Fibroblast of skin of left quadriceps (primary cell): ENCODE data around the gene PML.

Source experiments
- DNase-seq, 2 experiments: peaks; one replicate each; pipeline ENCODE4 v3.0.0-alpha.2; 2013; ENCODE audit warnings: low read depth in 2 of 2

The PML gene

DNA sequence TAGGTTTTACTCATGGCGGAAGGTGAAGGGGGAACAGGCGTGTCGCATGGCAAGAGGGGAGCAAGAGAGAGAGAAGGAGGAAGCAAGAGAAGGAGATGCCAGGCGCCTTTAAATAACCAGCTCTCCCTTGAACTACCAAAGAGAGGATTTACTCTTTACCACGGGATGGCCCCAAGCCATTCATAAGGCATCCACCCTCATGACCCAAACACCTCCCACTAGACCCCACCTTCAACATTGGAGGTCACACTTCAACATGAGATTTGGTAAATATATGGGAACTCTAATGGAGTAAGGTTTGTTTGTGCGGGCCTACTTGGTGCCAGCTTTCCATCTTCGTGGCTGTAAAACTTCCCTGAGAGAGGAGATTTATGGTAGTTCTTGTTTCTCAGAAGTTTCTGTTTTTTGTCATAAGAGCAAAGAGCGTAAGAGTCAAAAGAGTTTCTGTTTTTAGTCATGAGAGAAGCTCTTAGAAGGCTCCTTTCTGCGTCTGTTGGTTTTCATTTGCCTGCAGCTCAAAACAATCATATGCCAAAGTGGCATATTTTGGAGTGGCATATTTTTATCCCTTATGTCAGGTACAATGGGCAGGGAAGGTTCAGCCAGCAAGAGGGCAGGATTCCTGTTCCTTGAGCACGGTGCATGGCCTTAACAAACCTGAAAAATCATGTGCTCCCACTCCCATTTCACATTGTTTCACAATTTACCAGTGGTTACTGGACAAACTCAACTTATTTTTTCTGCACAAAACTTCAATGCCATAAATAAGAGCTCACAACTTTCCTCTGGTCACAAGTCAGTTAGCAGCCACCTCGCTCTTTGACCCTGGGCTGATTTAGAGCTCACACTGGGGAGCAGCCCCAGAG is 12.5 kb downstream of the PML start:
- no peak for DNase-seq

DNA sequence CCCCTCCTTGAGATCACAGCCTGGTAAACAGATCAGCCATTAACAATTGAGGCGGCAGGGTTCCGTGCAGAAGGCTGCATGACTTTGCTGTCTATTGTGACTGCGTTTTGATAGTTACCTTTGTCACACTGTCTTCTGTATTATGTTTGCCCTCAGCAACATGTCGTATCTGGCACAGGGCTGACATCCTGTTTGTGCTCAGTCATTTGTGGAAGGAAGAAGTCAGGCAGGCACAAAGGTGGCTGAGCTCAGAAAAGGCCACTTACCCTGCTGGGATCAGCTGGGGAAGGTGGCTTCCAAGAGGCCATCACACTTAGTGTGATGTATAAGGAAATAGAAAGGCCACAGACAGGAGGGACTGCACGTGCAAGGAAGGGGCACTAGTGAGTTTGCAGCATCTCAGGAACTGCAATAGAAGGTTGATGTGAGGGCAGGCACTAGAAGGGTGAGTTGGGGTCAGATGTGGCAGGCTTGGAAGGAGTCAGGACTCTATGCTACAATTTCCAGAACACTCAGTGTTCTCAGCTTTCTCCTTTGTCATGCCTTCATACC is 13.4 kb downstream of the PML start:
- no peak for DNase-seq

DNA sequence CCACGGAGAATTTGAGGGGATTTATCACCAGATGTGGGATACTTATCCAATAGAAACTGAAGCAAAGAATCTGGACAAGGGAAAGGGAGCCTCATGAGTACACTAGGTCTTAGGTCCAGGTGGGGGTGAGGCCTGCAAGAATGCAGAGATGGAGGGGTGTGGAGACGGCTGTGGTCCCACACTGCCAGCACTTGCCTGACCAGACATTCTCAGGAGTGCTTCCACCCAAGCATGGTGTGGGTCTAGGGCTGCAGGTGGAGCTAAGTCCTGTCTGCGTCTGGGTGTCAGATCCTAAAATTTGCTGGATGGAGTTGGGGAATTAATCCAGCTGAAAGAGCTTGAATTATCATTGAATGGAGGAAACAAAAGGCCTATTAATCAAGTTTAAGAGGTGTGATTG is 14.4 kb downstream of the PML start:
- DNase-seq, result no peak

DNA sequence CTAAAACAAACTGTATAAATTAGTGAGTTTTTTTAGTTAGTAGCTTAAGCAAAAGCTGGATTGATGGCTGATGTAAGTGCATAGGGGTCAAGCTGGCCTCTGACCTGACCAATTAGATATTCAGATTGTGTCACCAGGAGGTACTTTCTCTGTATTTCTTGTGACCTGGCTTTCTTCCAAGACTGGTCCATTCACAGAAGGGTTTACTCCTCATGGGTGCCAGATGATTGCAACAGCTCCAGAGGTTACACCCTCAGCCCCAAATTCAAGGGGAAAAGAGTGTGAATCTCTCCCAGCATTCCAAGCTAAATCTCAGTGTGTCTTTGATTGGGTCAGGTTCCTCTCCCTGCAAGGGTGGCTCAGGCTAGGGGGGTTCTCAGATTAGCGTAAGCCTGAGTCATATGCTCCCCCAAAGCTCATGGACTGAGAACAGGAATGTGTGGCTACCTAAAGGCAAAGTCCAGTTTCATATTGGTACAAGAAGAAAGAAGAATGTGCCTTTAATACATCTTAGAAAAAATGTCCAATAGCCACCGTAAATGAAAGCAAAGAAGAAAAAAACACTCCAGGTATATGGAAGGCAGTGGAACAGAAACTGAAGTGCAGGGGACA is 16.5 kb downstream of the PML start:
- DNase-seq, result no peak

DNA sequence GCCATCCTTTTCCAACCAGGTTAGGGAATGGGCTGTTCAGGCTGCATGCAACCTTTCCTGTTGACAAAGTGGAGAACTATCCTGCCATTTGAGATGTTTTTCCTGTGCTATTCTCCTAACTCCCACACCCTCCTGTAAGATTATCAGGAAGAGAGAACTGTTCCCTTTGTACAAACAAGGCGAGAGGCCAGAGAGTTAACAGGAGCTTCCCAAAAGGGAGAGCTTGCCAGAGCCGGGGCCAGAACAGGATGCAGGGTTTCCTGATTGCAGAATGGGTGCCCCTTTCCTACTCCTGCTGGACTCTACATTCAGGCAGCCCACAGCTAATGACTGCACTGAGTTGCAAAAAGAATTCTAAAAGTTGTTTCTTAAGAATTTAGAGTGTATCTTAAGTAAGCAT is 17.1 kb downstream of the PML start:
- no peak for DNase-seq

DNA sequence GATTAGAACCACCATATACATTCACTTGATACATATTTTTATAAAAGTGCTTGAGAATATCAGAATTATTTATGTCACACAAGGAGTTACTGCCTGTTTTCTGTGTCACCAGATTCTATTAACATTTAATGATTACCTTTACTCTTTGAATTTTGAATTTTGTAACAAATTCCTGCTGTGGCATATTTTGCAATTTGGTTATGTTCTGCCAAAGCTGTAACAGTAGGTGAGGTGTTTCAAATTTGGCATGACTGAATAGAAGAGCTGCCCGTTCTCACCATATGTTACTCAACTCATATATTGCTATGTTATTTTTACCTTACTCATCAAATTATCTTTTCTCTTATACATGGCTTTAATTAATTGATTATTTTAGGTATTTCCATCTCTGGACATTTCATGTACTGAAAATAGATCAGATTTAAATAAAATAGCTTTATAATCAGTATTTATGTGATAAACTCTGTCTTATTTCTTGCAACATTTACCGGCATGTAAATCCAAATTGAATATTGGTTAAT is 18.9 kb downstream of the PML start:
- DNase-seq, result no peak

DNA sequence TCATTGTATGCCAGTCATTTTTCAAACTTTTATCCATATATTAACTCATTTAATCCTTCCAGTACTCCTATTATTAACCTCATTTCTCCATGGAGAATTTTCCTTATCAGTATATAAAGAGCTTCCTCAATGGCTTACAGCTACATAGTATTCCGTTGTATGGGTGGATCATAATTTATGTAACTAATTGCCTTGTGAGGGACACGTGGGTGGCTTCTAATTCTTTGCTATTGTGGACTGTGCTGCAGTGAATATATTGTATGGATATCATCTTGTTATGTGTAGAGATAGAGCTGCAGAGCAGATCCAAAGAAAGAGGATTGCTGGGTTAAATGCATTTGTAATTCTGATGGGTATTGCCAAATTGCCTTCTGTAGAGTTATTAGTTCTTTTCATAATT is 25.2 kb downstream of the PML start:
- DNase-seq, result no peak

DNA sequence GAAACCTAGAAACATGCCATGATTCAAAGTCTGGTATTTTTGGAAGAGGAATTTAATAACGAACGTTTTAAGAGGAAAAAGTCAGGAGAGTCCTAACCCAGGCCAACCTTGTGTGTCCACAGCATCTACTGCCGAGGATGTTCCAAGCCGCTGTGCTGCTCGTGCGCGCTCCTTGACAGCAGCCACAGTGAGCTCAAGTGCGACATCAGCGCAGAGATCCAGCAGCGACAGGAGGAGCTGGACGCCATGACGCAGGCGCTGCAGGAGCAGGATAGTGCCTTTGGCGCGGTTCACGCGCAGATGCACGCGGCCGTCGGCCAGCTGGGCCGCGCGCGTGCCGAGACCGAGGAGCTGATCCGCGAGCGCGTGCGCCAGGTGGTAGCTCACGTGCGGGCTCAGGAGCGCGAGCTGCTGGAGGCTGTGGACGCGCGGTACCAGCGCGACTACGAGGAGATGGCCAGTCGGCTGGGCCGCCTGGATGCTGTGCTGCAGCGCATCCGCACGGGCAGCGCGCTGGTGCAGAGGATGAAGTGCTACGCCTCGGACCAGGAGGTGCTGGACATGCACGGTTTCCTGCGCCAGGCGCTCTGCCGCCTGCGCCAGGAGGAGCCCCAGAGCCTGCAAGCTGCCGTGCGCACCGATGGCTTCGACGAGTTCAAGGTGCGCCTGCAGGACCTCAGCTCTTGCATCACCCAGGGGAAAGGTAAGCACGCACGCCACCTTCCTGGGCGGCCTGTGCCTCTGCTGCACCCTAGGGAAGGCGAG is 28.4 kb downstream of the PML start:
- DNase-seq, result no peak

DNA sequence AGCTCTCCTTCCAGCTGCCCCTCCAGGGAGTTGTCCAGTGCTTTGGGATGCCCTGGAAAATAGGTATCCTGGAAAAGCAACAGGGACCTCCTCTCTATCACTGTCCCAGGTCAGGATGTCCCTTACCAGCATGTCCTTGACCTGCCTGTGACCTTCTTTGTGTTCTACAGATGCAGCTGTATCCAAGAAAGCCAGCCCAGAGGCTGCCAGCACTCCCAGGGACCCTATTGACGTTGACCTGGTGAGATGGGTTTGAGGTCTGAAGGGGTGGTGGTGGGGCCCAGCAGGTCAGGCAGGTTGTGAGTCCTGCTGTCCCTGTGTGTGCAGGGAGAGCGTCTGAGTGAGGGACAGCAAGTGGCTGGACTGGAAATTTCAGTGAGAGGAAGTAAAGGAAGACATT is 30.2 kb downstream of the PML start:
- no peak for DNase-seq

DNA sequence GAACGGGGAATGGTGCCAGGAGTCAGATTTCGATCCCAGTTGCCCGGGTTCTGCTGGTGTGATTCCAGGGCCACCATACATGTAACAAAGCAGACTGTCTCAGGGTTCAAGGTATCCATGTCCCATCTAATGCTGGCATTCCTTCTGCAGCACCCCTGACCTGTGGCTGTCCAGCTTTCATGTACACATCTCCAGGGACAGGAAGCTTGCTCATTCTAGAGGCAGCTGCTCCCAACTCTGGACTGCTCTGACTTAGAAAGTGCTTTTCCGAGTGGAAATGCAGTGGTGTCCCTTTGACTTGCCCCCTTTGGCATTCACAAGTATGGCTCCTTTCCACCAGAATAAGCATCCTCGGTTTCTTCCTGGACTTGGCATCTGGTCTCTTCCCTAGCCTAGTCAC is 30.9 kb downstream of the PML start:
- DNase-seq, result no peak

DNA sequence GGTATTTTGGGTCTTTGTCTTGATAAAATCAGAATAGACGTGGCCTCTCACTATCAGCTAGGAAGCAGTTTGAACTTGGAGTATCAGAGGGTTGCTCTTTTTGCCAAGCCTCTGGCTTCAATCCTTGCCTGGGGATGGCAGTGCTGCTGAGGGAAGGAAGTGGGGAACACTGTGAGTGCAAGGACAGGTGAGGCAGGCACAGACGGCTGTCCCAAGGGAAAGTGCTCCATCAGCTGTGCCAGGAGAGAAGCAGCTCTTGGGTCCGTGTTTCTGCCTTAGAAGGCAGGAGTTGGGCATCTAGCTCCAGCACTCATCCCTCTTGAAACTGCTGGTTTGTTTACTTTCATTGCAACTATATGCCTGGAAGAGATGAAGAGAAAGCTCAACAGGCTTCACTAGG is 33.2 kb downstream of the PML start:
- no peak for DNase-seq

DNA sequence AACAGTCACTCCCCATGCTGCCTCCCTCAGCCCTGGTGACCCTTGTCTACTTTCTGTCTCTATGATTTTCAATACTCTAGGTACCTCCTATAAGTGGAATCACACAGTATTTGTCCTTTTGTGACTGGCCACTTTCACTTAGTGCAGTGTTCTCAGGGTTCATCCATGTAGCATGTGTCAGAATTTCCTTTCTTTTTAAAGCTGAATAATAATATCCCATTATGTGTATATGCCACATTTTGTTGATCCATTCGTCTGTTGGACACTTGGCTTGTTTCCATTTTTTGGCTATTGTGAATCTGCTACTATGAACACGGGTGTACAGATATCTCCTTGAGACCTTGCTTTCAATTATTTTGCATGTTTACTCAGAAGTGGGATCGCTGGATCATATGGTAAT is 34.1 kb downstream of the PML start:
- no peak for DNase-seq

DNA sequence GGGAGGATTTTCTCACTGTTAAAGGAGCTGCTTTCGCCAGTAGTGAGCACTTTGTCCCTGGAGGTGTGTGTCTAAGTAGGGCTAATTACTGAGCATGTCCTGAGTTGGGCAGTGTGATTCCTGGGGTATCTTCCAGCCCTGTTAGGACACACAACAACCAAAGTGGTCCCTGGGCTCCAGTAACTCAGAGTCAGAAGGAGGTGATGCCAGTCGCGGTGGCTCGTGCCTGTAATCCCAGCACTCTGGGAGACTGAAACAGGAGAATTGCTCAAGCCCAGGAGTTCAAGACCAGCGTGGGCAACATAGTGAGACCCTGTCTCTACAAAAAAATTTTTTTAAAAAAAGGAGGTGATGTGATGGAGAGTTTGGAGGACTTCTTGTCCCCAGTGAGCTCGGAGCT is 37.5 kb downstream of the PML start:
- no peak for DNase-seq

DNA sequence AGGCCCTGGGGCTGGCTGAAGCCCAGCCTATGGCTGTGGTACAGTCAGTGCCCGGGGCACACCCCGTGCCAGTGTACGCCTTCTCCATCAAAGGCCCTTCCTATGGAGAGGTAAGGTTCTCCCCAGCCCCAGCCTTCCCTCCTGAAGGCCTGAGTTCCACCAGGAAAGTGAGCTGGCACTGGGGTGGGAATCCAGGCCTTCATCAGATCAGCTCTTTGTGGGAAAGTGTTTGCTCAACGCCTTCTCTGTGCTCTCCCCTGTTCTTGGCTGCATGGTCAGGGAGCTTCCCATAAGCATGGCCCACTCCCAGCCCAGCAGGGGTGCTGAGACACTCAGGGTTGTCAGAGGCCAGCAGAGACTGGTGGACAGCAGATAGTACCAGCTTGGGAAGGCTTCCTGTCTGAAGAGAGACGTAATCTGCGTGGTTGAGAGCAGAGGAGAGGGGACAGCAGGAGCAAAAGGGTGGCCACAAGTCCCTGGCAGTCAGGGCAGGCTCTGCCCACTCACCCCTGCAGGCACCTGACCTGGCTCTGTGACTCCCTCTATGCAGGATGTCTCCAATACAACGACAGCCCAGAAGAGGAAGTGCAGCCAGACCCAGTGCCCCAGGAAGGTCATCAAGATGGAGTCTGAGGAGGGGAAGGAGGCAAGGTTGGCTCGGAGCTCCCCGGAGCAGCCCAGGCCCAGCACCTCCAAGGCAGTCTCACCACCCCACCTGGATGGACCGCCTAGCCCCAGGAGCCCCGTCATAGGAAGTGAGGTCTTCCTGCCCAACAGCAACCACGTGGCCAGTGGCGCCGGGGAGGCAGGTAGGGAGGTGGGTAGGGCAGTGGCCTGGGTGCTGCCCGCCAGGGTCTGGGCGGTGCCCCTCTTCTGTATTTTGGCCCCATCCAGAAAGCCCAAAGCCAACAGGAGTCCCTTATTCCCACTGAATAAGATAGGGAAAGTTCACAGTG is 38.4 kb downstream of the PML start:
- no peak for DNase-seq

DNA sequence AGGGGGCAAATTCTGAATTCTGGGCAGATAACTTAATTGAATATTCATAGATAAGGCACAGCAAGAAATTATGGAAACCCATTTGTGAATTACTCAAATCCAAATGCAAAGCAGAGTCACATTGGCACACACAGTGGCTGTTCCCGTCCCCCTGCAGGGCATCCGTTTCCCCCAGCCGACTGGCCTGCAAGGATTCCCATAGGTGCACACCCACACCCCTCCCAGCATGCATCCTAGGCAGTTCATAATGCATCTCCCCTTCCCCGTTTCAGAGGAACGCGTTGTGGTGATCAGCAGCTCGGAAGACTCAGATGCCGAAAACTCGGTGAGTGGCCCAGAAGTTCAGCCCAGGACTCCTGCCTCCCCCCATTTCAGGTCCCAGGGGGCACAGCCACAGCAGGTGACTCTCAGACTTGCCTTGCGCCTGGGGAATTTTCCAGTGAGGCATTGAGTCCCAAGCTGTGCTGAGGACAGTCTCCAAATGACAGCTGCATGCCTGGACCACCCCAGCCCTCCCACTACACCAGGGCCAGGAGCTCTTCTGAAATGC is 39.8 kb downstream of the PML start:
- DNase-seq, result no peak

DNA sequence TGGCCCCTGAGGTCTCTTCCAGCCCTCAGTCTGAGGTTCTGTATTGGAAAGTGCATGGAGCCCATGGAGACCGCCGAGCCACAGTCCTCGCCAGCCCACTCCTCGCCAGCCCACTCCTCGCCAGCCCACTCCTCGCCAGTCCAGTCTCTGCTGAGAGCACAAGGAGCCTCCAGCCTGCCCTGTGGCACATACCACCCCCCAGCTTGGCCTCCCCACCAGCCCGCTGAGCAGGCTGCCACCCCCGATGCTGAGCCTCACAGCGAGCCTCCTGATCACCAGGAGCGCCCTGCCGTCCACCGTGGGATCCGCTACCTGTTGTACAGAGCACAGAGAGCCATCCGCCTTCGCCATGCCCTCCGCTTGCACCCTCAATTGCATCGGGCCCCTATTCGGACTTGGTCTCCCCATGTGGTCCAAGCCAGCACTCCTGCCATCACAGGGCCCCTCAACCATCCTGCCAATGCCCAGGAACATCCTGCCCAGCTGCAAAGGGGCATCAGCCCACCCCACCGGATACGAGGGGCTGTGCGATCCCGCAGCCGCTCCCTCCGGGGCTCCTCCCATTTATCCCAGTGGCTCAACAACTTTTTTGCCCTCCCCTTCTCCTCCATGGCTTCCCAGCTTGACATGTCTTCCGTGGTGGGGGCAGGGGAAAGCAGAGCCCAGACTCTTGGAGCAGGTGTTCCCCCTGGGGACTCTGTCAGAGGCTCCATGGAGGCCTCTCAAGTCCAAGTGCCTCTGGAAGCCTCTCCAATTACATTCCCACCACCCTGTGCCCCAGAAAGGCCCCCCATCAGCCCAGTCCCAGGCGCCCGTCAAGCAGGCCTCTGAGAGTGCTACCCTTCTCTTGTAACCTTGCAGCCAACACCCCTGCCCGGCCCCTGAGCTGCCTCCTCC is 40.9 kb downstream of the PML start:
- DNase-seq, result no peak

DNA sequence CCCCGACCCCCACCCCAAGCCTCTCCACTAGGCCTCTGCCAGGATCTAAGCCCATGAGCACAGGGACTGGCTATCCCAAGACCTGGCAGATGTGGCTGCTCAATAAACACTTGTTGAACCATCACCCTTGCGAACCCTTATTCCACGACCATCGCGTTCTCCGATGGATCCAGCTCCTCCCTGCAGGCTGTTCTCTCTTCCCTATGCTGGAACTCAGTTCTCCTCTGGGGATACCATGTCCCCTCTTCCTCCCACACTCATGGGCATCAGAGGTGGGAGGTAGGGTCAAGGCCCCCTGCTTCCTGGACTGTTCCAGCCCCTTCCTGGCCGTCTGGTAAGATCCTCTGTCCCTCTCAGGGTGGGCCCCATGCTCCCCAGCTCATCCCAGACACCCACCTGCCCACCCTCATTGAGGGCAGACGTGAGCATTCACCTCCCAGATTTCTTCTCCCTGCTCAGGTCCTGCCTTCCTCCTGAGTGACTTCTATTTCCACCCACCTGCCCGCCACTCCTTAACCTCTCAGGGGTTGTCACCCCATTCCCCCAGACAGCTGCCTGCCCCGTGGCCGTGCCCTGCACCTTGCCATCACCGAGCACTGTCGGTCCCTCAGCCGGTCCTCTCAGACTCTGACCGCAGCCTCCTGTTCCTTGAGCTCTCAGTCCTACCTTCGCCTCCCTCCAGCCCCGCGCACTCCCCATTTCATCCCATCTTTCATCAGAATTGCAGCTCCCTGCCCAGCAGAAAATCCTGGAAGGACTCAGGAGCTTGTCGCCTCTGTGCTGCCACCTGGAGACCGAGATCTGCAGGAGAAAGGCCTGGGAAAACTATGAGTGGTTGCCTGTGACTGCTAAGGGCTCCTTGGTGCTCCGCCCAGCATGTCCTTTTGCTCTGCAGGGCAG is 42.0 kb downstream of the PML start:
- peak in 1 of 2 experiments; percentile 31 for DNase-seq
